ENCODE results near the gene BSG. TPM values are rescaled to one million over a fixed set of nuclear protein-coding genes. Genes with fewer than 3 reads are reported as not detected.
A peak's percentile ranks its signal among the peaks of the same experiment; 100 is the strongest.

Gene BSG
- total RNA-seq, 2 donors from 2014 or later = 557 to 1,261 TPM

DNA sequence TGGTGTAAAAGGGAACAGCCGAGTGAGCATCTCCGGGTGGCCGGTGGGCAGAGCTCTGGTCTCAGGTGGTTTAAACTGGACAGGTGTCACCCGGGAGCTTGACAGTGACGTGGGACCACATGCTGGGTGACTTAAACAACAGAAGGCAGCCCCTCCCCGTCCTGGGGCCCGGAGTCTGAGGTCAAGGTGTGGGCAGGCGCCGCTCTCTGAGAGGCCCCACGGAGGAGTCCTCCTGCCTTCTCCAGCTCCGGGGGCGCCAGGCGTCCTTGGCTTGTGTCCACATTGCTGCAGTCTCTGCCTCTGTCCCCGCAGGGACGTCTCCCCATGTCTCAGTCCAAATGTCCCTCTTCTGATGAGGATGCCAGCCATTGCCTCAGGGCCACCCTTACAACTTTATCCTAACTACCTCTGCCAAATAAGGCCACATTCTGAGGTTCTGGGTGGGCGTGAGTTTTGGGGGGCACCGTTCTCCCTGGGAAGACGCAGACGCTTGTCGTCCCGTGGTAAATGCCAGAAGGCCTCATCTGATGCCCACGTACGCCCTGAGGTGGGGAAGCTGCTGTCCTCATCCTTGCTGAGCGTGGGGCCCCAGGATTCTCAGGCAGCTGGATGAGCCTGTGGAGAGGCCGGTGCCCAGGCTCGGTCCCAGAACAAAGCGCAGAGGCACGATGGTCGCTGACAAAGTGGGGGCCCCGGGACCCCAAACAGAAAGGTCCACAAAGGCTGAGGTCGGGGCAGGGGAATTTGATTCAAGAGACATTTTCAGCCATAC is 15.6 kb upstream of the BSG start:
- Histone ChIP-seq H3K27me3 (replicated peaks; ENCODE audit: insufficient read depth) (no peaks in the 10 kb centered on the region), H3K27ac (no peak overlapping the region), H3K4me3 (no peak overlapping the region), H3K36me3 (no peaks in the 10 kb centered on the region), H3K9me3 (no peaks in the 10 kb centered on the region), H3K4me1 (replicated peaks) (no peaks in the 10 kb centered on the region)
- TF ChIP-seq, protein P1, sequence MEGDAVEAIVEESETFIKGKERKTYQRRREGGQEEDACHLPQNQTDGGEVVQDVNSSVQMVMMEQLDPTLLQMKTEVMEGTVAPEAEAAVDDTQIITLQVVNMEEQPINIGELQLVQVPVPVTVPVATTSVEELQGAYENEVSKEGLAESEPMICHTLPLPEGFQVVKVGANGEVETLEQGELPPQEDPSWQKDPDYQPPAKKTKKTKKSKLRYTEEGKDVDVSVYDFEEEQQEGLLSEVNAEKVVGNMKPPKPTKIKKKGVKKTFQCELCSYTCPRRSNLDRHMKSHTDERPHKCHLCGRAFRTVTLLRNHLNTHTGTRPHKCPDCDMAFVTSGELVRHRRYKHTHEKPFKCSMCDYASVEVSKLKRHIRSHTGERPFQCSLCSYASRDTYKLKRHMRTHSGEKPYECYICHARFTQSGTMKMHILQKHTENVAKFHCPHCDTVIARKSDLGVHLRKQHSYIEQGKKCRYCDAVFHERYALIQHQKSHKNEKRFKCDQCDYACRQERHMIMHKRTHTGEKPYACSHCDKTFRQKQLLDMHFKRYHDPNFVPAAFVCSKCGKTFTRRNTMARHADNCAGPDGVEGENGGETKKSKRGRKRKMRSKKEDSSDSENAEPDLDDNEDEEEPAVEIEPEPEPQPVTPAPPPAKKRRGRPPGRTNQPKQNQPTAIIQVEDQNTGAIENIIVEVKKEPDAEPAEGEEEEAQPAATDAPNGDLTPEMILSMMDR (IDR thresholded peaks at IDR 0.05) = no peak
- TF ChIP-seq POLR2AphosphoS5 (IDR thresholded peaks at IDR 0.05) (no peak), POLR2A (IDR thresholded peaks at IDR 0.05) (no peak)
- DNase-seq (ENCODE audit: low spot score) = no peak
- 75% methylated on average over 31 of the region's 31 CpGs for WGBS
- intact Hi-C loops (cut with DNase I) = no loop called here

DNA sequence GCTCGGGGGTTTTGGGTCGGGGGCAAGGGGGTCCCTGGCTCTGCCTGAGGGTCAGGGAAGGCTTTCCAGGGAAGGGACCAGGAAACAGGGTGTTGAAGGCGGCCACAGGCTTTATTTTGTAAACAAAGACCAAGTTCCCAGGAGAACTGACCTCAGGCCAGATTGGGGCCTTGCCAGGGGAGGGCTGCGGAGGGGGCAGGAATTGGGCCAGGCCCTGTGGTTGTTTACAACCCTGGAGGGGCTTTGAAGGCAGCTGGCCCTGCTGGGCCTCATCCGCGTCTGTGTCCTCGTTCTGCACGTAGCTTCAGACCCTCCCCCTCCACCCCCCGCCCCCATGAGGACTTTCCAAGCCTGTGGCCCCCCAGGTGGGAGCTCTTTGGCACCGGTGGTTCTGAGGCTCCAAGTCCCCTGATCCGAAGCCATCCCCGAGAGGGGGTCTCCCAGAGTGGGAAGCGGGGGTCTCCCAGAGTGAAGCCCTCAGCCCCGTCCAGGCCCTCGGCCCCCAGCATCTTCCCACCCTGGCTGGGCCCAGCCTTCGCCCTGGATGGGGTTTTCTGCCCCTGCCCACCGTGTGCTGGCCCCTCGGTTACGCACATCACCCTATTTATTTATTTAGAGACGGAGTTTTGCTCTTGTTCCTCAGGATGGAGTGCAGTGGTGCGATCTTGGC is 13.5 kb upstream of the BSG start:
- DNase-seq (ENCODE audit: low spot score) = no peak
- H3K9me3 ChIP-seq = no peaks in the 10 kb centered on the region
- H3K4me3 ChIP-seq = no peak overlapping the region
- intact Hi-C loops (cut with DNase I) = no loop called here
- H3K36me3 ChIP-seq = no peaks in the 10 kb centered on the region
- no peak overlapping the region for H3K27ac ChIP-seq
- H3K27me3 ChIP-seq (replicated peaks; ENCODE audit: insufficient read depth) = no peaks in the 10 kb centered on the region
- TF ChIP-seq, protein P1 (IDR thresholded peaks at IDR 0.05) = no peak
- TF ChIP-seq POLR2A (IDR thresholded peaks at IDR 0.05) (no peak), POLR2AphosphoS5 (IDR thresholded peaks at IDR 0.05) (no peak)
- H3K4me1 ChIP-seq (replicated peaks) = no peaks in the 10 kb centered on the region
- 52% methylated on average over 21 of the region's 21 CpGs for WGBS

DNA sequence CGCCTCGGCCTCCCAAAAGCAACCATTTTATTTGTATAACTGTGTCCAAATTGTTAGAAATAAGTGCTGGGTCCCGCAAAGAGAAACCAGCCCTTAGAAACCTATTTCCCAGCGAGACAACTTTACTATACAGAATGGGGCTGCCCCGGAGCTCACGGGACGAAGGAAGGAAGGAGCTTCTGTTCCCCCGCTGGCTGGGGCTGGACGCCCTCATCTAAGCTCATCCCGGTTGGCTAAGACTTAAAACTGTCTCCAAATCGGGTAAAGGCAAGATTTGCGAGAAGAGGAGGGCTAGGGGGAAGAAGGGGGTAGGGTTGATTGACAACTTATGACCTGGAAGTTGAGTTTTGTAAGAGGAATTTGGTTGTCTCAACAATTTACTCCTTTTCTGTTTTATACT is 12.3 kb upstream of the BSG start:
- H3K36me3 ChIP-seq = no peaks in the 10 kb centered on the region
- intact Hi-C loops (cut with DNase I) = no loop called here
- H3K27me3 ChIP-seq (replicated peaks; ENCODE audit: insufficient read depth) = no peaks in the 10 kb centered on the region
- no peaks in the 10 kb centered on the region for H3K9me3 ChIP-seq
- no peak for DNase-seq (ENCODE audit: low spot score)
- H3K4me1 ChIP-seq (replicated peaks) = no peaks in the 10 kb centered on the region
- no peak overlapping the region for H3K4me3 ChIP-seq
- no peak overlapping the region for H3K27ac ChIP-seq
- no peak for TF ChIP-seq POLR2A (IDR thresholded peaks at IDR 0.05)
- TF ChIP-seq, protein P1 (IDR thresholded peaks at IDR 0.05) = no peak
- TF ChIP-seq POLR2AphosphoS5 (IDR thresholded peaks at IDR 0.05) = no peak
- WGBS = 65% methylated on average over 12 of the region's 12 CpGs

DNA sequence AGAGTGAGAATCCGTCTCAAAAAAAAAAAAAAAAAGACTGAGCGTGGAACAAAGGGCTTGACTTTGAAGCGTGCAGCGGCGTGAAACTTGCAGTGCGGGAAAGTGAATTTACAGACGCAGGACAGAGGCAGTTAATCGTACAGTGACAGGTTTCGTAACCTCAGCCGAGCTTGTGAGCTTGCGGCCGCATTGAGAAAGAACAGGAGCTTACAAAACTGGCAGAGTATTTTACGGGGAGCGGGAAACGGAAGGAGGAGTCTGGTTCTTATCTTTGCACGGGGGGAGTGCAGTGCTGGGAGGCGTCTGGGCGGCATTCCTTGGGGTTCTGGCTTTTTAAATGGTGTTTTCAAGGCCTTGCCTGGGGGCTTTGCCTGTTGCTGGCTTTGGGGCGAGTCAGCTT is 6.0 kb upstream of the BSG start:
- TF ChIP-seq POLR2A (IDR thresholded peaks at IDR 0.05) (no peak), POLR2AphosphoS5 (IDR thresholded peaks at IDR 0.05) (peak; percentile 84)
- TF ChIP-seq, protein P1 (IDR thresholded peaks at IDR 0.05) = no peak
- Histone ChIP-seq H3K4me3 (no peak overlapping the region), H3K27ac (peak overlapping the region in 1 of 2 donors; percentile 37), H3K9me3 (no peaks in the 10 kb centered on the region), H3K36me3 (no peaks in the 10 kb centered on the region), H3K4me1 (replicated peaks) (no peaks in the 10 kb centered on the region), H3K27me3 (replicated peaks; ENCODE audit: insufficient read depth) (no peaks in the 10 kb centered on the region)
- peak; percentile 77 for DNase-seq (ENCODE audit: low spot score)
- intact Hi-C loops (cut with DNase I) = no loop called here
- 19% methylated on average over 19 of the region's 19 CpGs for WGBS

Measured in prostate gland (tissue), 2 donors.